ENCODE results near the gene LCT.

The LCT gene

DNA sequence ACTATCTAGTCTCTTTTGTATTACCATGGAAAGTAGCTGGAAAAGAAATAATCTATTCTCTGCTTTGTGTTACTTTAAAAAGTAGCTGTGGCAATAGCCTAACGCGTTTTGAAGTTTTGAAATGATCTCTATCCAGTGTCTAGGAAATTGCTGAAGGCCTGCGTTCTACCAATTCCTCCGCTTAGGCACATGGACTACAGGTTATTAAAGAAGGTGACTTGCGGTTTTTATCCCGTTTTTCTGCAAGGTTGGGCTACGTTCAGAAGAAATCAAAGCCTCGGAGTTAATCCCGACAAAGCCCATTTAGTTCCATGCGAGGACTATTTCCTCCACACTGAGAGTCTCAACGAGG lies 96.0 kb downstream of the LCT start:
- no peak for DNase-seq

DNA sequence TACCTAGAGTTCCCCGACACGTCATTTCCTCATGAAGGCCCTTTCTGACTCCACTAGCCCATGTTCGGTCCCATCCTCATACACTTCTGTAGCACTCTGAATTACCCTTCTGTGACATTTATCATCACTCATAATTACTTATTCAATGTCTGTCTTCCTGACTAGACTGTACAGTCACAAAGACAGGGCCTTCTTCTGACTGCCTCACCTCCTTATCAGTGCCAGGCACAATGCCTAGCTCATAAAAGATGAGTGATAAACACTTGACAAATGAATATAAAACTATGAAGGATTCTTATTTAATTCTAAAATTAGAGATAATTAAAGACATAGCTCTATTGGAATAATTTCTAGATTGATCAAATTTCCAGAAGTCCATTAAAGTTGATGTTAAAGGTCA lies 96.8 kb downstream of the LCT start:
- no peak for DNase-seq
